ENCODE data around the gene RAD50.
A peak's percentile ranks its signal among the peaks of the same experiment; 100 is the strongest.
"Not testable (repeated sequence)": the region's sequence is repeated elsewhere in the genome, so short reads cannot be mapped to it uniquely, and the experiment has no call there.

RAD50 gene

GRCh38 chr5:132679166-132679565, 122.4 kb downstream of the RAD50 start:
- no peak for DNase-seq

GRCh38 chr5:132679717-132680380, 123.1 kb downstream of the RAD50 start:
- no peak for DNase-seq

DNA sequence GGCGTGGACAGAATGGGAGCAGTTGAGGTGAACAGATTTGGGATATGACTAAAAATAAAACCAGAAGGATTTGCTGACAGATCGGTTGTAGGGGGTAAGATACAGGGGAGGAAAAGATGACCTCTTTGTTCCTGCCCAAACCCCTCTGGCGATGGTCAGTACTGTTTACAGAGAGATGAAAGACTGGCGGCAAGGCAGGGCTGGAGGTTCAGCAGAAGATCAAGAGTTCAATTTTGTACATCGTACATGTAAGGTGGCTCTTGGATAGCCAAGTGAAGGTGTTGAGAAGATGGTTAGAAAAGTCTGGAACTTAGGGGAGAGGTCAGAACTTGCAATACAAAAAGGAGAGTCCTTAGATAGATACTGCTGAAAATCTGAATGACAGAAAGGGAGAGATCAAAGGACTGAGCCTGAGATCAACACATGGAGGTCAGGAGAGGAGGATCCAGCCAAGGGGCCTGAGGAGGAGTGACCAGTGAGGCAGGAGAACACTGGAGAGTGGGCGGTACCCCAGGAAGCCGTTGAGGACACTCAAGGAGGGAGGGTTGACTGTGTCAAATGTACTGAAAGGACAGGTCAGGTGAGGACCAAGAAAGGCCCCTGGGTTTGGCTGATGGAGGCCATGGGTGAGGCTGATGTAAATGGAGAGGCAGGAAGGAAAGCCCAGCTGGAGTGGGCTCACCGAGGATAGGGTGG, 124.2 kb downstream of the RAD50 start:
- DNase-seq = no peak

- DNase-seq = no peak
These were observed 124.7 kb downstream of the RAD50 start for GRCh38 chr5:132681476-132681831.

DNA sequence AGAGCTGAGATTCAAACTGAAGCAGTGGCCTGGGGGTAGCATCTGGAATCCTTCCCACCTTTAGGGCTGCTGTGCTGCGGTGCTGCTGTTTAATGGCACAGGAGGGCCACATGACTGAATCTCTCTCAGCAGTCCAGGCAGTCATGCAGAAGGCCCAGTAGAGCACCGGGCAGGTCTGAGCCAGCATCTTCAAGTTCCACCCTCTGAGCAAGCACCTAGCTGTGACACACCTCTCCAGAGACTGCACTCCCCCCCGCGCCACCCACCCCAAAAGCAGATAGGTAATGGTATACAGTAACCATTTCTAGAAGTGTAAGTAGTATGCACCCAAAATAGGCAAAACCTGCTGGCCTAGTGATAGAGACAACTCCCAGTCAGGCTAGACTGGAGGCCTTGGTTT, 125.2 kb downstream of the RAD50 start:
- no peak for DNase-seq

- no peak for DNase-seq
These were observed 127.7 kb downstream of the RAD50 start for GRCh38 chr5:132684491-132684890.

DNA sequence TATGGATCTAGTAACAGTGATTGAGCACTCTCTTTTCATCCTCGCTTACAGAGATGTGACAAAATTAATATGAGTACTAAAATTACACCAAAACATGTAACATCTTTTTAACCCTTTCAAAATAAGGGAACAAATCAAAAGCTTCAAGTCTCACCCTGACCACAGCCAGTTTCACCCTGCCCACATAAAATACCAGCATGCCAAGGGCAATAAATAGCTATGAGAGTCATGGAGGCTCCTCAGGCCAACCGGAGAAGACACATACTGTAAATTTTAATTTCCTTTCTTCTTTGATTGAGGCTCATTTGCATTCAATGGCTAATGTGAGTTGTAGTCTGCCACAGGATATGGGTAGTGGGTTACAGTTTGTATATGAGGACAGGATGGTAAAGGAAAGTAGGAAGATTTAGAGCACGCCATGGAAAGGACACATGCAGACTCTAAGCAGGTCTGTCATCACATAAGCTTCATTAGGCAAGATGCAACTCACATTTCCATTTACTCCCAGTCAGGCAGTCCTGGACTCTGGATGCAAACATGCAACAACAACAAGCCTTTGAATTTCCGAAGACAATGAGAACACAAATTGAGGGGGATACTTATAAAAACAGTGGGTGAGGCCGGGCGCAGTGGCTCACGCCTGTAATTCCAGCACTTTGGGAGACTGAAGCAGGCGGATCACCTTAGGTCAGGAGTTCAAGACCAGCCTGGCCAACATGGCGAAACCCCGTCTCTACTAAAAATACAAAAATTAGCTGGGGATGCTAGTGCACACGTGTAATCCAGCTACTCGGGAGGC, 128.3 kb downstream of the RAD50 start:
- no peak for DNase-seq

DNA sequence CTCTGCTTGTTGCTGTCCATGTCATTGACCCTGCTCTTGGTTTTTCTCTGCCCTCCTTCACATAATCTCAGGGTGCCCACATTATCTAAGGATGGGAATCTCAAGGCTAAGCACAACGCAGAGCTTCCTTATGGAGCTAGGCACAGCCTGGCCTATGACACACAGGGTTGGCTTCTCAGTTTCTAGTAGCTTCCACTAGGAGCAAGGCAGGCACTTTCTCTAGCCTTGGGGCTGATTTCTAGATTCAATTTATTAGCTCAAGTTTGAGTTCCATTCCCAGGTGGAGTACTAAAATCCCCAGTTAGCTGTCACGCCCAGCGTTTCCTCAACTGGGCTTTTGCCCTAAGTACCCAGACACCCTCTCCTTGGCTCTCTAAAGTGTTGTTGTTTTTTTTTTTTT, 129.4 kb downstream of the RAD50 start:
- DNase-seq = no peak

DNA sequence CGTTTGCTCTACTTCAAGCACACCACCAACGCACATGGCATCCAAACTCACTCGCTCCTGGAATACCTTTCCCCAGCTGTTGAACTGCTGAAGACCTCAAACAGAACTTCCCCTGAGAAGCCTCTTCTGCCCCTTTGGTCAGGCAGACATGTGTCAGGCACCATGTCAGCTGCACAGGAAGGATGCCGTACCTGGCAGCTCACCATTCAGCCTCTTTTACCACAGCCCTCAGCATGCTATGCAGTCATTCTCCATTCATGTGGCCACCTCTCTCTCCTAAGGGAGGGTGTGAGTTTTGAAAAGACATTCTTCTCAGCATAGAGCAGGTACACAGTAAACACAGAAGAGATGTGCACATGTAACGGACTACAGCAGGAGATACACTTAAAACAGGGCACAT, 131.2 kb downstream of the RAD50 start:
- peak; percentile 41 for DNase-seq

- DNase-seq = peak; percentile 21
These were observed 132.0 kb downstream of the RAD50 start for GRCh38 chr5:132688536-132689339.

GRCh38 chr5:132689513-132689912, 132.7 kb downstream of the RAD50 start:
- no peak for DNase-seq

GRCh38 chr5:132690156-132690555, 133.4 kb downstream of the RAD50 start:
- no peak for DNase-seq

GRCh38 chr5:132691755-132692631, 135.2 kb downstream of the RAD50 start:
- not testable (repeated sequence) for DNase-seq

DNA sequence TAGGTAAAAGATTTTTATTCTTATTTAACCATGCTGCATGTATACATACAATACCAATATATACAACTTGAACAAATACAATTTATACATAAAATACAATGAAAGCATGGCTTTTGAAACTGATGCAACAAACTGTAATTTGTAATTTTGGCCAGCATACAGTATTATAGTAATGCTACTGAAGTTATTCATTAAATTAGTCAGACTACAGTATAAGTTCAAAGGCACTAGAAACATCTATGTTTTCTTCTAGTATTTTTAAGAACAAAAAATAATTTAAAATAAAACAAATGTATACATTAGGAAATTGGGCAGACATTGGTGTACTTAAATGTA, 135.8 kb downstream of the RAD50 start:
- no peak for DNase-seq
